CD4-positive, alpha-beta T cell treated with Interleukin-1 beta for 1 hour (primary cell): ENCODE results near the gene ACSL4.
A peak's percentile ranks its signal among the peaks of the same experiment; 100 is the strongest.
"Not testable (repeated sequence)": the region's sequence is repeated elsewhere in the genome, so short reads cannot be mapped to it uniquely, and the experiment has no call there.

Experiments
- DNase-seq, 2 donors: peaks; one replicate each; pipeline ENCODE4 v3.0.0-alpha.2; 2020 to 2022

Gene ACSL4

DNA sequence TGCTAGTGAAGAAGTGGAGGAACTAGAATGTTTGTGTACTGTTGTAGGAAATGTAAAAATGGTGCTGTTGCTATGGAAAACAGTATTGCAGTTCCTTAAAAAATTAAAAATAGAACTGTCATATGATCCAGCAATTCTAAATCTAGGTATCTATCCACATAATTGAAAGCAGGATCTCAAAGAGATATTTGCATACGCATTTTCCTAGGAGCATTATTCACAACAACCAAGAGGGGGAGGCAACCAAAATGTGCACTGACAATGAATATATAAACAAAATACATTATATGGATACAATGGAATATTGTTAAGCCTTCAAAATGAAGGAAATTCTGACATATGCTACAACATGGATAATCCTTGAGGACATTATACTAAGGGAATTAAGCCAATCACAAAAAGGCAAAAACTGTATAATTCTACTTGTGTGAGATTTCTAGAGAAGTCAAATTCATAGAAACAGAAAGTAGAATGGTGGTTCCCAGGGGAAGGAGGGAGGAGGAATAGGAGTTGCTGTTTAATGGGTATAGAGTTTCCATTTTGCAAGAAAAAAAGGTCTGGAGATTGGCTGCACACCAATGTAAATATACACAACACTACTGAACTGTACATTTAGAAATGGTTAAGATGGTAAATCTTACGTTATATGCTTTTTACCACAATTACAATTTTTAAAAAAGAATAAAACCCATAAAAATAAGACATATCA lies 72.5 kb downstream of the ACSL4 start:
- DNase-seq = no peak

DNA sequence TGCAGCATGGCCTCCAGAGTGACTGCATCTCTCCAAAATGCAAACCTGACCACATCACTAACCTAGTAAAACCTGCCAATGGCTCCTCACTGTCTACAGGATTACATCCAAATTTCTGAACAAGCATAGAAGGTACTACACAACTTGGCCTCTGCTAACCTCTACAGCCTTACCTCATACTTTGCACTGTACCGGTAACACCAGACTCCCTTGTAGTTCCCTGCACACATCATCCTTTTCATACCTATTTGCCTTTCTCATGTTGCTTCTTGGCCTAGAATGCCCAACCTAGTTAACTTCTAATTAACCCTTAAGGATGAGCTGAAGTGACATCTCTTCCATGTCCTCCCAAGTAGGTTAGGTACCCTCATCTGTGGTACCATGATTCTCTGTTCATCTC lies 74.7 kb downstream of the ACSL4 start:
- DNase-seq = no peak

DNA sequence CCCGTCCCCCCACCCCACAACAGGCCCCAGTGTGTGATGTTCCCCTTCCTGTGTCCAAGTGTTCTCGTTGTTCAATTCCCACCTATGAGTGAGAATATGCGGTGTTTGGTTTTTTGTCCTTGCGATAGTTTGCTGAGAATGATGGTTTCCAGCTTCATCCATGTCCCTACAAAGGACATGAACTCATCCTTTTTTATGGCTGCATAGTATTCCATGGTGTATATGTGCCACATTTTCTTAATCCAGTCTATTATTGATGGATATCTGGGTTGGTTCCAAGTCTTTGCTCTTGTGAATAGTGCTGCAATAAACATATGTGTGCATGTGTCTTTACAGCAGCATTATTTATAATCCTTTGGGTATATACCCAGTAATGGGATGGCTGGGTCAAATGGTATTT lies 75.7 kb downstream of the ACSL4 start:
- not testable (repeated sequence) for DNase-seq

- DNase-seq = no peak
Observed at GRCh38 chrX:109656774-109657173, 76.3 kb downstream of the ACSL4 start.

DNA sequence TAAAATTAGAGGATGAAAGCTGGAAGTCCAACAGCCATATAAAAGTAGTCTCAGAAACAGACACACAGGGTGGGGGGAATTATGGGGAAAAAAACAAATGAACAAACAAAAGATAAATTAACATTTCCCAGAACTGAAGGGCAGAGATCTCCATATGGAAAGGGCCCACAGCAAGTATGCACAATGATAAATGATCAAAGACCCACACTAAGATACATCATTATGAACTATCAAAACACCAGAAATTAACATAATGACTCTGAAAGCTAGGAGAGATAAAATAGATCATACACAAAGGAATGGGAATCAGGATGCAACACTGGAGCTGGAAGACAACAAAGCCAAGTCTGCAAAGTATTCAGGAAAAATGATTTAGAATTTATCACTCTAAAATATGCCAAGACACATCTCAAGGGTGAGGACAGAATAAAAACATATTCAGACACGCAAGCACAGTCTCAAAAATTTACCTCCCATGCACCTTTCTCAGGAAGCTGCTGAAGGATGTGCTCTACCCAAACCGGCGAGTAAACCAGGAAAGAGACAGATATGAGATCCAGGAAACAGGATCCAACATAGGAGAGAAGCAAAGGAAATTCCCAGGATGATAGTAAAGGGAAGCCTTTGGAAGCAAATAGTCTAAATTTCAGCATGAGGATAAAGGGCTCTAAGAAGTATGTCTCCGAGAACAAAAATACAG lies 77.4 kb downstream of the ACSL4 start:
- DNase-seq = no peak

DNA sequence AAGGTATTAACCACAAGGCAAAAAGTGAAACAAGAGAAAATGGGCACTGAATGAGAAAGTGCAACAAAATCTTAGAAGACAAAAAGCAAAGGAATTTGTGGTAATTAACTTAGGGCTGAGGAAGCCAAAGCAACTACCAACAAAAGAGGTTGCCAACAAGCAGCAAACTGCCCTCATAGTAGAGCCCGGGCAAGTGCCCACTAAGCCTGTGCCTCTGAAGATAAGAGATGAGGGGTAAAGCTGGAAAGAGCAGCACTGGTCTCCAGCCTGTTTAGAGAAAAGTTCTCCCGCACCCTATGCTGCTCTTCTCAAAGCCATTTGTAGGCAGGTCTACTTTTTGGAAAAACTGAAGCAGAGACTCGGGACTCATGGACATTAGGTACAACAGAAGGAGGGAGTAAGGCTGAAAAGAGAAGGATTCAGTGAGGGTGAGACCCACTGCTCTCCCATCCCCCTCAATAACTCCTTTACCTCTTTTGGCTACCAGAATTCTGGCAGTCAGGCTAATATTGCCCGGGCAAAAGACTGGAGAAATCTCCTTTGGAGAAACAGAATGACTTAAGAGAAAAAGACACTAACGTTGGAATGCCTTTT lies 78.4 kb downstream of the ACSL4 start:
- DNase-seq = no peak

DNA sequence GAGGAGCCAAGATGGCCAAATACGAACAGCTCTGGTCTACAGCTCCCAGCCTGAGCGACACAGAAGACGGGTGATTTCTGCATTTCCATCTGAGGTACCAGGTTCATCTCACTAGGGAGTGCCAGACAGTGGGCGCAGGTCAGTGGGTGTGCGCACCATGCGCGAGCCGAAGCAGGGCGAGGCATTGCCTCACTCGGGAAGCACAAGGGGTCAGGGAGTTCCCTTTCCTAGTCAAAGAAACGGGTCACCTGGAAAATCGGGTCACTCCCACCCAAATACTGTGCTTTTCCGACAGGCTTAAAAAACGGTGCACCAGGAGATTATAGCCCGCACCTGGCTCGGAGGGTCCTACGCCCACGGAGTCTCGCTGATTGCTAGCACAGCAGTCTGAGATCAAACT lies 88.4 kb downstream of the ACSL4 start:
- not testable (repeated sequence) for DNase-seq

DNA sequence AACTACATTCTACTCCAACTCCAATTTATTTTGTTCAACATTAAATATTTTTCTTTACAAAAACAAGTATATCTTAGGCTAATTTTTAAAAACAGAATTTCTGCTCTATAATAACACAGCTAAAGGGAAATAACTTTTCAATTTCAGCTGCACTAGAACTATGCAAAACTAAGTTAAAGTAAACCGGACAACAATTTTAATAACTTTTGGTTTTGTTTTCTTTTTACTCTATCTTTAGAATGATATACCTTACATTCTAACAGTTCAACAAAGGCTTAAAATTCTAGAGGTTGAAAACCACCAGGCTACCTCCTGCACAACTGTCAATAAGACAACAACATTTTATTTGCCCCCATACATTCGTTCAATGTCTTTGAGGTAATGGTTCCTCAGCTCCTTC lies 89.4 kb downstream of the ACSL4 start:
- no peak for DNase-seq

DNA sequence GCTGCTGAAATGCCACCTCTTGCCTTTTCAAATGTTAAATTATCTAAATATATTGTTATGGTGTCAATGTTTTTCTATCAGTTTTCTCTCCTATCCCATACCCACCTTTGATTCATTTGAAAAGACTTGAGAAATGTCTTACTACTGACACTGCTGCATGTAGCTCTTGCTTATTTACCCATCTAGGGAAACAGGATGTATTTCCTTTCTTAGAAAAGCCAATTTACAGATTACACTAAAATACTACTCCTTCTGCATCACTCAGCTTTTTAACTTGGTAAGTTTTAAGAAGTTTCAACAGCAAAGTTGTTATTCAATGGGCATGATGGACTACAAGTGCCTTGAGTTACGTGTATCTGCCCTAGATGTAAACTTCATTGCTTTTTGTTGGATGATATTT lies 94.9 kb downstream of the ACSL4 start:
- DNase-seq = no peak

DNA sequence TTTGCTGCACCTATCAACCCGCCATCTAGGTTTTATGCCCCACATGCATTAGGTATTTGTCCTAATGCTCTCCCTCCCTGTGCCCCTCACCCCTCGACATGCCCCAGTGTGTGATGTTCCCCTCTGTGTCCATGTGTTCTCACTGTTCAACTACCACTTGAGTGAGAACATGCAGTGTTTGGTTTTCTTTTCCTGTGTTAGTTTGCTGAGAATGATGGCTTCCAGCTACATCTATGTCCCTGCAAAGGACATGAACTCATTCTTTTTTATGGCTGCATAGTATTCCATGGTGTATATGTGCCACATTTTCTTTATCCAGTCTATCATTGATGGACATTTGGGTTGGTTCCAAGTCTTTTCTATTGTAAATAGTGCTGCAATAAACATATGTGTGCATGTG lies 95.6 kb downstream of the ACSL4 start:
- not testable (repeated sequence) for DNase-seq

DNA sequence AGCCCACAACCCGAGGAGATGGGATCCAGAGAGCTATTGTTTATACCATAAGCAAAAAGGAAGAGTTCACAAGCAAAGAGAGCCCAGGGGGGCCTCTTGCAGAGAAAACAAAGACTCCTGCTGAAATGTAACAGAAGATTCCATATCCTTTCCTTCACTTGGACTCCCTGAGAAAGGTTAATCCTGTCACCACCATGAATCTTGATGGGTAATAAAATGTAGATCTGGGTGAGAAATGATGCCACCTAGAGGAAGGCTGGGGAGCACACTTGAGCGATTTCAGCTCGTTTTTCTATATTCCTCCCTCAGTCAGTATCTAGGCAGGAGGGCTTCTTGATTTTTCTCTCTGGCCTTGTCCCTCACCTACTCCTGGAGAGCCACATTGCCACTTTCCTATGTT lies 97.9 kb downstream of the ACSL4 start:
- DNase-seq = peak in 1 of 2 donors; percentile 0

DNA sequence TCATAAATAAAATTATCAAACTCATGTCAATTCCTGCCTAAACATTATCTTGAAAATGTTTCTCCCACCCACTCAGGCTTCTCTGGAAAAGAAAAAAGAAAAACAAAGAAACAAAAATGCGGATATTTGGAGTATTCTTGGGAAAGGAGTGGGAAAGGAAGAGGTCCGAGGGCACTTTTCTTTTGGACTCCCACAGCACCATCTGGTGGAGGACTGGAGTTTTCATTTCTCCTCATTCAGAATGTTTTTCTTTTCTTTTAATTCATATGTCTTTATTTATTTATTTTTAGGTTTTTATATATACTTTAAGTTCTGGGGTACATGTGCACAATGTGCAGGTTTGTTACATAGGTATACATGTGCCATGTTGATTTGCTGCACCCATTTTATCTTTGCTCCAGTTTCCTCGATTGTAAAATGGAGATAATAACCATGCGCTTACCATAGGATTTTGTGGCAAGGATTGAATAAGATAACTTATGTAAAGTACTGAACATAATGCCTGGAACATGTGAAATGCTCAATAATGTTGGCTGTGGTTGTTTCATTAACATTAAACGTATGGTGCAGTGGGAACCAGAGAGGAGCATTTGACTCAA lies 100.1 kb downstream of the ACSL4 start:
- DNase-seq = no peak

DNA sequence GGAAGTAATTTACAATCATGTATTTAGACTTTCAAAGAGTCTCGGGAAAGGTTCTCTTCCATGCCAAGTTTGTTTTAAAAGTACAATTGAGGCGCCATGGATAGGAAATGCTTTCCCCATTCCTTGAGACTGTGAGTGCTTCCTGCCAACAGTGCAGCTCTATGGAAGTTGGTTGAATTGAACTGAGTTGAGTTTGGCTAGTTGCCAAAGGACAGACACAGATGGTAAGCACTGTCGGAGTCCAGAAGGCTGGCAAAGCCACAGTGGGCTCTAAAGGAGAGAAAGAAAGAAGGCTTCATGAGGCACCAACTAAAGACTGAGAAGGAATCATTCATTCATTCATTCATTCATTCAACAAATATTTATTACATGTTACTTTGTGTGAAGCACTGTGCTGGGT lies 103.7 kb downstream of the ACSL4 start:
- no peak for DNase-seq

DNA sequence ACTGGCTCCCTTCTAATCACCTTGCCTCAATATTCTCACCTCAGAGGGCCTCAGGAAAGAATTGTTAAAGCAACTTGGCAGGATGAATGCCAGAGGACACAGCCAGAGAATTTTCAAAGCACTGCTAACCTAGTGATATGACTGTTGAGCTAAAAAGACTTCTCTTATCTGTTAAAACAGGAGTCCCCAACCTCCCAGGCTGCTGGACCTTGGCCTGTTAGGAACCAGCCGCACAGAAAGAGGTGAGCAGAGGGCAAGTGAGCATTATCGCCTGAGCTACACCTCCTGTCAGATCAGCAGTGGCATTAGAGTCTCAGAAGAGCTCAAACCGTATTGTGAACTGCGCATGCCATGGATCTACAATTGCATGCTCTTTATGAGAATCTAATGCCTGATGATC lies 106.4 kb downstream of the ACSL4 start:
- no peak for DNase-seq

- DNase-seq = no peak
Observed at GRCh38 chrX:109624641-109625616, 108.1 kb downstream of the ACSL4 start, which contains the start of gene KCNE5. Gene KCNE5 (minus strand): TSS chrX:109625172. CDS start chrX:109625020, 152 bp downstream.

- no peak for DNase-seq
Observed at GRCh38 chrX:109623997-109624396, 109.1 kb downstream of the ACSL4 start.

DNA sequence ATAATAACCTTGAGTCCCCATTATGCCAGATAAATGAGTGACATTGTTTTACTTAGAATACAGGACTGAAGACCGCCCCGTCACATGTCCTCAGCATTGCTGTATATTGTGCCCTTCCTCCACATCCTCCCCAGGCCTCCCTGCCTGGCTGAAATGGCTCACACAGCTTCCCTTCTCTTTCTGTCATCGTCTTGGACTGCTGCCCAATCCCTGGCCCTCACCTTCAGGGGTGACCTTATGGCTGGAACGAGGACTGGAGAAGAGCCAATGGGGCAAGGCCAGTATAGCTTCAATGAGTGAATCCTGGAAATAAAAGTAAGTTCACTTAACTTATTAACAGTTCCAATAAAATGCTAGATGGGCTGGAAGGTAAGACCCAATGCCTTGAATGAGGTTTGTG lies 110.8 kb downstream of the ACSL4 start:
- DNase-seq = no peak

DNA sequence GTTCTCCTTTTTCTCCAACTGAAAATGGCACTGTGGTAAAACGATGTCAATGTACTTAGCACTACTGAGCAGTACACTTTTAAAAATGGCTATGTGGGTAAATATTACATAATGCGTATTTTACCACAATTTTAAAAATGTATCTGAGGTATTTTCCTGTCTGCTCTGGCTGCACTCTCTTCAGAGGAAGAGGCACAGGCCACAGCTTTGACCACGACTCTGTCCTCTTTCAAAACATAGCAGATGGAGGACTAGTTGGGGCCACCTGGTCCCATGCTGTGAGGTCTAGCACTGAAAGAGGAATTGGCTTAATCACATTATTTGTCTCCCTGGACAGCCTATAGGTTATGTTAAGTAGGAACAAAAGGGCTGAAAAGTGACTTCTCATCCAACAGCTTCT lies 113.3 kb downstream of the ACSL4 start:
- DNase-seq = no peak

GRCh38 chrX:109614951-109615350 lies 118.1 kb downstream of the ACSL4 start:
- DNase-seq = no peak

GRCh38 chrX:109601486-109601885 lies 131.6 kb downstream of the ACSL4 start:
- DNase-seq = no peak

GRCh38 chrX:109600237-109600651 lies 132.8 kb downstream of the ACSL4 start:
- DNase-seq = no peak

DNA sequence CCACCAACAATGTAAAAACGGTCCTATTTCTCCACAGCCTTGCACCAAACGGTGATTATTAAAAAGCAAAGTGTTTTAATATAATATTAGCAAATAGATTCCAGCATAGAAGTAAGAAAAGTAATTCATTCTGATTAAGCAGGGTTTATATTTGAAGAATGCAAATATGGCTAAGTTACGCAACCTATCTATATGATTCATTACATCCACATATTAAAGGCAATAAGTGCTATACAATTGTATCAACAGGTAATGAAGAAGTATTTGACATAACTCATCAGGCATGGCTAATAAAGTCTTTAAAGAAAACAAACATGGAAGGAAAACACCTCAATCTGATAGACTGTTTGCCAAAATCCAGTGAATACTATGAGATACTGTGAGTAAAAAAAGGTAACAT lies 137.0 kb downstream of the ACSL4 start:
- DNase-seq = no peak
